ENCODE measurements around the gene CRYBA2. TPM values are rescaled to one million over a fixed set of nuclear protein-coding genes. Genes with fewer than 3 reads are reported as not detected.
A peak's percentile ranks its signal among the peaks of the same experiment; 100 is the strongest.

CRYBA2 gene
- total RNA-seq, 4 donors from 2014 or later: 5.6 TPM; not detected in 3

- Histone ChIP-seq H3K27ac (no peak overlapping the region), H3K4me1 (peaks cover 0 to 18% (median 13%) of the 10 kb centered on the region in 4 donors), H3K36me3 (no peaks in the 10 kb centered on the region), H3K9me3 (no peaks in the 10 kb centered on the region), H3K4me3 (no peak overlapping the region), H3K27me3 (peaks cover 99% of the 10 kb centered on the region)
- WGBS, 2 donors (ENCODE audit: low coverage in 1 of 2): 0 to 10% methylated on average over 2 to 42 of the region's 42 CpGs
- intact Hi-C loops (cut with DNase I; ENCODE audit: low total_unique reads) (no loop called here), in situ Hi-C loops (cut with MboI; ENCODE audit: low pct_ligation_motif_present in 1 of 4, low pct_unique_long_range_greater_than_20kb in 1 of 4, low sequenced_read_pairs in 3 of 4) (no loop called here)
- TF ChIP-seq POLR2A (IDR thresholded peaks at IDR 0.05): no peak
- no peak for TF ChIP-seq EP300 (IDR thresholded peaks at IDR 0.05; ENCODE audit: low read depth)
- TF ChIP-seq CTCF (IDR thresholded peaks at IDR 0.05): no peak
- peak; percentile 51 for DNase-seq
Measured at GRCh38 chr2:218962859-218963492, 30.2 kb downstream of the CRYBA2 start.

GRCh38 chr2:218961651-218962570 lies 31.3 kb downstream of the CRYBA2 start:
- no peak for DNase-seq
- Histone ChIP-seq H3K4me3 (no peak overlapping the region), H3K9me3 (no peaks in the 10 kb centered on the region), H3K27me3 (peaks cover 98% of the 10 kb centered on the region), H3K4me1 (peaks cover 0 to 18% (median 13%) of the 10 kb centered on the region in 4 donors), H3K36me3 (no peaks in the 10 kb centered on the region), H3K27ac (no peak overlapping the region)
- TF ChIP-seq POLR2AphosphoS5 (IDR thresholded peaks at IDR 0.05): no peak
- no peak for TF ChIP-seq CTCF (IDR thresholded peaks at IDR 0.05)
- TF ChIP-seq EP300 (IDR thresholded peaks at IDR 0.05; ENCODE audit: low read depth): no peak
- TF ChIP-seq POLR2A (IDR thresholded peaks at IDR 0.05): no peak
- in situ Hi-C loops (cut with MboI; ENCODE audit: low pct_ligation_motif_present in 1 of 4, low pct_unique_long_range_greater_than_20kb in 1 of 4, low sequenced_read_pairs in 3 of 4): no loop called here
- intact Hi-C loops (cut with DNase I; ENCODE audit: low total_unique reads): no loop called here
- WGBS, 2 donors (ENCODE audit: low coverage in 1 of 2): 27% methylated on average over 34 of the region's 34 CpGs; no CpG with 5 or more reads in 1 of the 2 donors

GRCh38 chr2:218961229-218961628 lies 32.0 kb downstream of the CRYBA2 start:
- in situ Hi-C loops (cut with MboI; ENCODE audit: low pct_ligation_motif_present in 1 of 4, low pct_unique_long_range_greater_than_20kb in 1 of 4, low sequenced_read_pairs in 3 of 4): no loop called here

More at GRCh38 chr2:218961229-218961628, 32.0 kb downstream of the CRYBA2 start:
- no peak overlapping the region for H3K27ac ChIP-seq
- no peak overlapping the region for H3K4me3 ChIP-seq
- no peak for TF ChIP-seq CTCF (IDR thresholded peaks at IDR 0.05)
- TF ChIP-seq POLR2A (IDR thresholded peaks at IDR 0.05): no peak
- no peak for TF ChIP-seq POLR2AphosphoS5 (IDR thresholded peaks at IDR 0.05)
- no peak for TF ChIP-seq EP300 (IDR thresholded peaks at IDR 0.05; ENCODE audit: low read depth)
- intact Hi-C loops (cut with DNase I; ENCODE audit: low total_unique reads): no loop called here
- H3K9me3 ChIP-seq: no peaks in the 10 kb centered on the region
- H3K27me3 ChIP-seq: peaks cover 98% of the 10 kb centered on the region
- 12 to 22% methylated on average over 1 to 4 of the region's 4 CpGs for WGBS, 2 donors (ENCODE audit: low coverage in 1 of 2)
- no peak for DNase-seq
- H3K36me3 ChIP-seq: no peaks in the 10 kb centered on the region
- peaks cover 0 to 18% (median 13%) of the 10 kb centered on the region in 4 donors for H3K4me1 ChIP-seq
